WTC11 (cell line): ENCODE data around the gene TYSND1. TPM values are rescaled to one million over a fixed set of nuclear protein-coding genes. Genes with fewer than 3 reads are reported as not detected.

Source experiments
- ATAC-seq: fragments of 200-7000 bp; cut with Tn5 transposase; 2 replicates; pipeline ENCODE4 v1.10.0; 2021; ENCODE audit warnings: mild to moderate bottlenecking, moderate library complexity
- CTCF ChIA-PET: fragments of 300-600 bp; sonication (Branson Sonifier 250); formaldehyde crosslinking; loops from one replicate; lab custom pipeline; 2021; ENCODE audit warnings: antibody characterized with exemption; lab: Charles Lee
- POLR2A ChIA-PET: fragments of 350-600 bp; sonication (Branson Sonifier 250); formaldehyde crosslinking; loops from one replicate; lab custom pipeline; 2021; ENCODE audit warnings: antibody characterized with exemption; lab: Charles Lee
- DNase-seq: peaks from one replicate; pipeline ENCODE4 v3.0.0; 2021; ENCODE audit warnings: low spot score
- H3K27ac Mint-ChIP-seq: 2 replicates; pipeline ENCODE4 v1.8.0; 2021; ENCODE audit warnings: mixed read lengths
- H3K27me3 Mint-ChIP-seq: 2 replicates; pipeline ENCODE4 v1.8.0; 2021; ENCODE audit warnings: low read depth, mild to moderate bottlenecking, moderate library complexity, mixed read lengths
- H3K36me3 Mint-ChIP-seq: 2 replicates; pipeline ENCODE4 v1.8.0; 2021; ENCODE audit warnings: mixed read lengths
- H3K4me1 Mint-ChIP-seq: 2 replicates; pipeline ENCODE4 v1.8.0; 2022; ENCODE audit warnings: mixed read lengths
- H3K4me3 Mint-ChIP-seq: 2 replicates; pipeline ENCODE4 v1.8.0; 2021; ENCODE audit warnings: mild to moderate bottlenecking, moderate library complexity, mixed read lengths
- H3K9me3 Mint-ChIP-seq: 2 replicates; pipeline ENCODE4 v1.8.0; 2021; ENCODE audit warnings: mixed read lengths
- CREB1 ChIP-seq: sonication (generic); formaldehyde crosslinking; IDR thresholded peaks from 2 replicates; pipeline ENCODE4 v1.8.0; 2023; ENCODE audit warnings: mild to moderate bottlenecking, missing genetic modification reagents
- PRRX2 ChIP-seq: fragments of 250-450 bp; sonication (Bioruptor Pico); IDR thresholded peaks from 2 replicates; pipeline ENCODE4 v1.8.0; 2021; ENCODE audit warnings: mild to moderate bottlenecking
- SP1 ChIP-seq: sonication (generic); formaldehyde crosslinking; conservative IDR thresholded peaks from 2 replicates; pipeline ENCODE4 v1.8.1; 2022; ENCODE audit warnings: missing genetic modification reagents
- ZNF121 ChIP-seq: sonication (generic); formaldehyde crosslinking; IDR thresholded peaks from 2 replicates; pipeline ENCODE4 v1.8.0; 2023; ENCODE audit warnings: missing genetic modification reagents
- ZNF219 ChIP-seq: sonication (generic); formaldehyde crosslinking; IDR thresholded peaks from 2 replicates; pipeline ENCODE4 v1.8.0; 2023; ENCODE audit warnings: missing genetic modification reagents, mild to moderate bottlenecking, borderline replicate concordance
- ZNF263 ChIP-seq: sonication (generic); formaldehyde crosslinking; IDR thresholded peaks from 2 replicates; pipeline ENCODE4 v1.8.1; 2022; ENCODE audit warnings: low read depth, mild to moderate bottlenecking, moderate library complexity, missing genetic modification reagents
- ZNF317 ChIP-seq: sonication (generic); formaldehyde crosslinking; IDR thresholded peaks from 2 replicates; pipeline ENCODE4 v1.8.1; 2023; ENCODE audit warnings: low read depth, mild to moderate bottlenecking, moderate library complexity, missing genetic modification reagents, borderline replicate concordance
- ZNF396 ChIP-seq: fragments of 250-450 bp; sonication (Bioruptor Pico); IDR thresholded peaks from 2 replicates; pipeline ENCODE4 v1.8.0; 2021; ENCODE audit warnings: mild to moderate bottlenecking, moderate library complexity, borderline replicate concordance
- total RNA-seq: library from RNA; stranded (reverse); gene quantifications from 3 replicates; pipeline ENCODE4 v1.2.3, GENCODE V29; 2021
- TF ChIP-seq, protein P1 (sequence below): sonication (generic); formaldehyde crosslinking; IDR thresholded peaks from 2 replicates; pipeline ENCODE4 v1.8.1; 2023; ENCODE audit warnings: mild to moderate bottlenecking, missing genetic modification reagents
- TF ChIP-seq, protein P2 (sequence below): sonication (generic); formaldehyde crosslinking; IDR thresholded peaks from 2 replicates; pipeline ENCODE4 v1.8.0; 2022; ENCODE audit warnings: mild to moderate bottlenecking, missing genetic modification reagents
- TF ChIP-seq, protein P3 (sequence below): sonication (generic); formaldehyde crosslinking; IDR thresholded peaks from 2 replicates; pipeline ENCODE4 v1.8.0; 2022; ENCODE audit warnings: mild to moderate bottlenecking, missing genetic modification reagents
- TF ChIP-seq, protein P4 (sequence below): fragments of 200-600 bp; IDR thresholded peaks from 2 replicates; pipeline ENCODE4 v1.8.0; 2022; ENCODE audit warnings: antibody characterized with exemption
- TF ChIP-seq, protein P5 (sequence below): sonication (generic); formaldehyde crosslinking; IDR thresholded peaks from 2 replicates; pipeline ENCODE4 v1.8.1; 2023; ENCODE audit warnings: mild to moderate bottlenecking, missing genetic modification reagents, borderline replicate concordance
- TF ChIP-seq, protein P6 (sequence below): fragments of 250-450 bp; sonication (Bioruptor Pico); IDR thresholded peaks from 2 replicates; pipeline ENCODE4 v2.1.2; 2022; ENCODE audit warnings: mild to moderate bottlenecking, moderate library complexity
- TF ChIP-seq, protein P7 (sequence below): sonication (generic); formaldehyde crosslinking; IDR thresholded peaks from 2 replicates; pipeline ENCODE4 v1.8.1; 2022; ENCODE audit warnings: low read depth, mild to moderate bottlenecking, moderate library complexity, missing genetic modification reagents, borderline replicate concordance
- TF ChIP-seq, protein P8 (sequence below): sonication (generic); formaldehyde crosslinking; IDR thresholded peaks from 2 replicates; pipeline ENCODE4 v1.8.1; 2022; ENCODE audit warnings: mild to moderate bottlenecking, moderate library complexity, missing genetic modification reagents

TYSND1 gene
- total RNA-seq, 1 experiment from 2014 or later: 18.9 TPM

DNA sequence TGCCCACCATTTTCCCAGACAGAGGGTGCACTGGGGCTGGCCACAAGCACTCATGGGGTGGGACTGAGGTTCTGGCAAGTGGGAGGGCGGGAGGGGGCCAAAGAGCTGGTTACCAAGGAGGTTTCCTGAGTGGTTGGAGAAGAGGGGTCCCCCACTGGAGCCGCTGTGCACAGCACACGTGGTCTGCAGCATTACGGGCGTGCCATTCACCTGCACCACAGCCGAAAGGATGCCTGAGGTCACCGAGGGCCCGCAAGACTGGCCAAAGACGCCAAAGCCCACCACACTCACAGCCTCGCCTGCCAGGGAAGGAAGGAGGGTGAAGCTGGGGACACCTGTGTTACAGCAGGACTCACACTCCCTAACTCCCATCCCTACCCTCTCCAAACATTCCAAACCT, 3.9 kb downstream of the TYSND1 start:
- H3K27me3 Mint-ChIP-seq: no peaks in the 10 kb centered on the region
- H3K4me1 Mint-ChIP-seq: peaks cover 19% of the 10 kb centered on the region
- no peak overlapping the region for H3K4me3 Mint-ChIP-seq
- no peaks in the 10 kb centered on the region for H3K36me3 Mint-ChIP-seq
- H3K9me3 Mint-ChIP-seq: no peaks in the 10 kb centered on the region
- TF ChIP-seq, protein P1, sequence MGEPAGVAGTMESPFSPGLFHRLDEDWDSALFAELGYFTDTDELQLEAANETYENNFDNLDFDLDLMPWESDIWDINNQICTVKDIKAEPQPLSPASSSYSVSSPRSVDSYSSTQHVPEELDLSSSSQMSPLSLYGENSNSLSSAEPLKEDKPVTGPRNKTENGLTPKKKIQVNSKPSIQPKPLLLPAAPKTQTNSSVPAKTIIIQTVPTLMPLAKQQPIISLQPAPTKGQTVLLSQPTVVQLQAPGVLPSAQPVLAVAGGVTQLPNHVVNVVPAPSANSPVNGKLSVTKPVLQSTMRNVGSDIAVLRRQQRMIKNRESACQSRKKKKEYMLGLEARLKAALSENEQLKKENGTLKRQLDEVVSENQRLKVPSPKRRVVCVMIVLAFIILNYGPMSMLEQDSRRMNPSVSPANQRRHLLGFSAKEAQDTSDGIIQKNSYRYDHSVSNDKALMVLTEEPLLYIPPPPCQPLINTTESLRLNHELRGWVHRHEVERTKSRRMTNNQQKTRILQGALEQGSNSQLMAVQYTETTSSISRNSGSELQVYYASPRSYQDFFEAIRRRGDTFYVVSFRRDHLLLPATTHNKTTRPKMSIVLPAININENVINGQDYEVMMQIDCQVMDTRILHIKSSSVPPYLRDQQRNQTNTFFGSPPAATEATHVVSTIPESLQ: no peak
- TF ChIP-seq, protein P2, sequence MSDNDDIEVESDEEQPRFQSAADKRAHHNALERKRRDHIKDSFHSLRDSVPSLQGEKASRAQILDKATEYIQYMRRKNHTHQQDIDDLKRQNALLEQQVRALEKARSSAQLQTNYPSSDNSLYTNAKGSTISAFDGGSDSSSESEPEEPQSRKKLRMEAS (CRISPR knock-in tag): no peak
- TF ChIP-seq, protein P3, sequence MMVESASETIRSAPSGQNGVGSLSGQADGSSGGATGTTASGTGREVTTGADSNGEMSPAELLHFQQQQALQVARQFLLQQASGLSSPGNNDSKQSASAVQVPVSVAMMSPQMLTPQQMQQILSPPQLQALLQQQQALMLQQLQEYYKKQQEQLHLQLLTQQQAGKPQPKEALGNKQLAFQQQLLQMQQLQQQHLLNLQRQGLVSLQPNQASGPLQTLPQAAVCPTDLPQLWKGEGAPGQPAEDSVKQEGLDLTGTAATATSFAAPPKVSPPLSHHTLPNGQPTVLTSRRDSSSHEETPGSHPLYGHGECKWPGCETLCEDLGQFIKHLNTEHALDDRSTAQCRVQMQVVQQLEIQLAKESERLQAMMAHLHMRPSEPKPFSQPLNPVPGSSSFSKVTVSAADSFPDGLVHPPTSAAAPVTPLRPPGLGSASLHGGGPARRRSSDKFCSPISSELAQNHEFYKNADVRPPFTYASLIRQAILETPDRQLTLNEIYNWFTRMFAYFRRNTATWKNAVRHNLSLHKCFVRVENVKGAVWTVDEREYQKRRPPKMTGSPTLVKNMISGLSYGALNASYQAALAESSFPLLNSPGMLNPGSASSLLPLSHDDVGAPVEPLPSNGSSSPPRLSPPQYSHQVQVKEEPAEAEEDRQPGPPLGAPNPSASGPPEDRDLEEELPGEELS (CRISPR knock-in tag): no peak
- no peak for TF ChIP-seq ZNF219 (CRISPR knock-in tag)
- TF ChIP-seq ZNF317: no peak
- TF ChIP-seq, protein P4, sequence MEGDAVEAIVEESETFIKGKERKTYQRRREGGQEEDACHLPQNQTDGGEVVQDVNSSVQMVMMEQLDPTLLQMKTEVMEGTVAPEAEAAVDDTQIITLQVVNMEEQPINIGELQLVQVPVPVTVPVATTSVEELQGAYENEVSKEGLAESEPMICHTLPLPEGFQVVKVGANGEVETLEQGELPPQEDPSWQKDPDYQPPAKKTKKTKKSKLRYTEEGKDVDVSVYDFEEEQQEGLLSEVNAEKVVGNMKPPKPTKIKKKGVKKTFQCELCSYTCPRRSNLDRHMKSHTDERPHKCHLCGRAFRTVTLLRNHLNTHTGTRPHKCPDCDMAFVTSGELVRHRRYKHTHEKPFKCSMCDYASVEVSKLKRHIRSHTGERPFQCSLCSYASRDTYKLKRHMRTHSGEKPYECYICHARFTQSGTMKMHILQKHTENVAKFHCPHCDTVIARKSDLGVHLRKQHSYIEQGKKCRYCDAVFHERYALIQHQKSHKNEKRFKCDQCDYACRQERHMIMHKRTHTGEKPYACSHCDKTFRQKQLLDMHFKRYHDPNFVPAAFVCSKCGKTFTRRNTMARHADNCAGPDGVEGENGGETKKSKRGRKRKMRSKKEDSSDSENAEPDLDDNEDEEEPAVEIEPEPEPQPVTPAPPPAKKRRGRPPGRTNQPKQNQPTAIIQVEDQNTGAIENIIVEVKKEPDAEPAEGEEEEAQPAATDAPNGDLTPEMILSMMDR: no peak
- no peak for TF ChIP-seq ZNF121 (CRISPR knock-in tag)
- TF ChIP-seq, protein P5, sequence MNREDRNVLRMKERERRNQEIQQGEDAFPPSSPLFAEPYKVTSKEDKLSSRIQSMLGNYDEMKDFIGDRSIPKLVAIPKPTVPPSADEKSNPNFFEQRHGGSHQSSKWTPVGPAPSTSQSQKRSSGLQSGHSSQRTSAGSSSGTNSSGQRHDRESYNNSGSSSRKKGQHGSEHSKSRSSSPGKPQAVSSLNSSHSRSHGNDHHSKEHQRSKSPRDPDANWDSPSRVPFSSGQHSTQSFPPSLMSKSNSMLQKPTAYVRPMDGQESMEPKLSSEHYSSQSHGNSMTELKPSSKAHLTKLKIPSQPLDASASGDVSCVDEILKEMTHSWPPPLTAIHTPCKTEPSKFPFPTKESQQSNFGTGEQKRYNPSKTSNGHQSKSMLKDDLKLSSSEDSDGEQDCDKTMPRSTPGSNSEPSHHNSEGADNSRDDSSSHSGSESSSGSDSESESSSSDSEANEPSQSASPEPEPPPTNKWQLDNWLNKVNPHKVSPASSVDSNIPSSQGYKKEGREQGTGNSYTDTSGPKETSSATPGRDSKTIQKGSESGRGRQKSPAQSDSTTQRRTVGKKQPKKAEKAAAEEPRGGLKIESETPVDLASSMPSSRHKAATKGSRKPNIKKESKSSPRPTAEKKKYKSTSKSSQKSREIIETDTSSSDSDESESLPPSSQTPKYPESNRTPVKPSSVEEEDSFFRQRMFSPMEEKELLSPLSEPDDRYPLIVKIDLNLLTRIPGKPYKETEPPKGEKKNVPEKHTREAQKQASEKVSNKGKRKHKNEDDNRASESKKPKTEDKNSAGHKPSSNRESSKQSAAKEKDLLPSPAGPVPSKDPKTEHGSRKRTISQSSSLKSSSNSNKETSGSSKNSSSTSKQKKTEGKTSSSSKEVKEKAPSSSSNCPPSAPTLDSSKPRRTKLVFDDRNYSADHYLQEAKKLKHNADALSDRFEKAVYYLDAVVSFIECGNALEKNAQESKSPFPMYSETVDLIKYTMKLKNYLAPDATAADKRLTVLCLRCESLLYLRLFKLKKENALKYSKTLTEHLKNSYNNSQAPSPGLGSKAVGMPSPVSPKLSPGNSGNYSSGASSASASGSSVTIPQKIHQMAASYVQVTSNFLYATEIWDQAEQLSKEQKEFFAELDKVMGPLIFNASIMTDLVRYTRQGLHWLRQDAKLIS (CRISPR knock-in tag): no peak
- DNase-seq: no peak
- POLR2A ChIA-PET: no interaction called here
- ATAC-seq: no peak
- H3K27ac Mint-ChIP-seq: no peak overlapping the region
- CTCF ChIA-PET: interaction anchor here (0.7 to 1.3 kb wide), 3 partner anchors 26 to 91 kb away, joined by 3 to 4 read pairs (median 3); partner anchors contain the start of gene PPA1

DNA sequence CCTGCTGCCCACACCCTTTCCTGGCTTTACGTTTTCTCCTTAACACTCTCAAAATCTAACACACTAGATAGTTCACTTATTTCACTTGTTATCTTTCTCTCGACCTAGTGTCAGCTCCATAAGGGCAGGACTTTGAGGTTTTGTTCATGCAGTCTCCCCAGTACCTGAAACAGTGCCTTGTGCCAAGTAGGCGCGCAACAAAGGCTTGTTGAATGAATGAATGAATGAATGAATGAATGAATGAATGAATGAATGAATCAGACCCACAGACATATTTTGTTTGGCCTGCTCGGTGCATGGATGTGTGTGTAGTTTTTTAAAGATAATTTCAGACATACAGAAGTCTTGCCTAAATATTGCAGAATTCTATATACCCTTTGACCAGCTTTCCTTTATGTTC, 6.2 kb downstream of the TYSND1 start:
- Mint-ChIP-seq H3K9me3 (no peaks in the 10 kb centered on the region), H3K36me3 (no peaks in the 10 kb centered on the region), H3K27me3 (no peaks in the 10 kb centered on the region), H3K4me1 (peaks cover 13% of the 10 kb centered on the region), H3K27ac (no peak overlapping the region), H3K4me3 (no peak overlapping the region)
- ChIA-PET POLR2A (interaction anchor here (0.9 kb wide), 1 partner anchor 17 kb away, joined by 3 read pairs; no protein-coding TSS in a partner anchor), CTCF (interaction anchor here (0.7 to 0.9 kb wide), 2 partner anchors 25 to 182 kb away, joined by 3 read pairs; no protein-coding TSS in a partner anchor)
- no peak for ATAC-seq
- DNase-seq: no peak
- TF ChIP-seq ZNF263 (CRISPR knock-in tag) (no peak), CREB1 (CRISPR knock-in tag) (no peak), PRRX2 (no peak), ZNF121 (CRISPR knock-in tag) (no peak), ZNF396 (no peak), SP1 (no peak)
- TF ChIP-seq, protein P6, sequence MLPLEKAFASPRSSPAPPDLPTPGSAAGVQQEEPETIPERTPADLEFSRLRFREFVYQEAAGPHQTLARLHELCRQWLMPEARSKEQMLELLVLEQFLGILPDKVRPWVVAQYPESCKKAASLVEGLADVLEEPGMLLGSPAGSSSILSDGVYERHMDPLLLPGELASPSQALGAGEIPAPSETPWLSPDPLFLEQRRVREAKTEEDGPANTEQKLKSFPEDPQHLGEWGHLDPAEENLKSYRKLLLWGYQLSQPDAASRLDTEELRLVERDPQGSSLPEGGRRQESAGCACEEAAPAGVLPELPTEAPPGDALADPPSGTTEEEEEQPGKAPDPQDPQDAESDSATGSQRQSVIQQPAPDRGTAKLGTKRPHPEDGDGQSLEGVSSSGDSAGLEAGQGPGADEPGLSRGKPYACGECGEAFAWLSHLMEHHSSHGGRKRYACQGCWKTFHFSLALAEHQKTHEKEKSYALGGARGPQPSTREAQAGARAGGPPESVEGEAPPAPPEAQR (CRISPR knock-in tag): no peak
- TF ChIP-seq, protein P7, sequence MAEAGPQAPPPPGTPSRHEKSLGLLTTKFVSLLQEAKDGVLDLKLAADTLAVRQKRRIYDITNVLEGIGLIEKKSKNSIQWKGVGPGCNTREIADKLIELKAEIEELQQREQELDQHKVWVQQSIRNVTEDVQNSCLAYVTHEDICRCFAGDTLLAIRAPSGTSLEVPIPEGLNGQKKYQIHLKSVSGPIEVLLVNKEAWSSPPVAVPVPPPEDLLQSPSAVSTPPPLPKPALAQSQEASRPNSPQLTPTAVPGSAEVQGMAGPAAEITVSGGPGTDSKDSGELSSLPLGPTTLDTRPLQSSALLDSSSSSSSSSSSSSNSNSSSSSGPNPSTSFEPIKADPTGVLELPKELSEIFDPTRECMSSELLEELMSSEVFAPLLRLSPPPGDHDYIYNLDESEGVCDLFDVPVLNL (CRISPR knock-in tag): no peak
- TF ChIP-seq, protein P8, sequence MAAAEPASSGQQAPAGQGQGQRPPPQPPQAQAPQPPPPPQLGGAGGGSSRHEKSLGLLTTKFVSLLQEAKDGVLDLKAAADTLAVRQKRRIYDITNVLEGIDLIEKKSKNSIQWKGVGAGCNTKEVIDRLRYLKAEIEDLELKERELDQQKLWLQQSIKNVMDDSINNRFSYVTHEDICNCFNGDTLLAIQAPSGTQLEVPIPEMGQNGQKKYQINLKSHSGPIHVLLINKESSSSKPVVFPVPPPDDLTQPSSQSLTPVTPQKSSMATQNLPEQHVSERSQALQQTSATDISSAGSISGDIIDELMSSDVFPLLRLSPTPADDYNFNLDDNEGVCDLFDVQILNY (CRISPR knock-in tag): no peak
- TF ChIP-seq, protein P2 (CRISPR knock-in tag): no peak
